PC-9 (cell line): Measurements from ENCODE around the gene GAL3ST1. TPM values are rescaled to one million over a fixed set of nuclear protein-coding genes. Genes with fewer than 3 reads are reported as not detected.
"Not testable (repeated sequence)": the region's sequence is repeated elsewhere in the genome, so short reads cannot be mapped to it uniquely, and the experiment has no call there.

ENCODE experiments used
- BruUV-seq: library from RNA; stranded (reverse); fragments of 400-500 nt; replicated peaks from 2 replicates; lab custom pipeline; 2021; lab: Mats Ljungman, UMichigan
- CTCF ChIA-PET: fragments of 300-600 bp; sonication (Branson Sonifier 250); formaldehyde crosslinking; loops from one replicate; lab custom pipeline; 2022; ENCODE audit warnings: antibody characterized with exemption; lab: Charles Lee
- POLR2A ChIA-PET: fragments of 300-600 bp; sonication (Branson Sonifier 250); formaldehyde crosslinking; loops from one replicate; lab custom pipeline; 2022; ENCODE audit warnings: antibody characterized with exemption; ENCODE audit not compliant: unreplicated experiment; lab: Charles Lee
- DNase-seq, 2 experiments: peaks; one replicate each; pipeline versions ENCODE4 v3.0.0 to v3.0.0-alpha.2; 2015 to 2022; ENCODE audit warnings: mixed read lengths in 1 of 2
- H2AFZ ChIP-seq: fragments of 200-600 bp; sonication (generic); 2 replicates; pipeline ENCODE4 v1.8.1; 2017; ENCODE audit warnings: antibody characterized with exemption
- H3F3A ChIP-seq: fragments of 200-600 bp; sonication (generic); 2 replicates; pipeline ENCODE4 v1.8.1; 2017; ENCODE audit warnings: antibody characterized with exemption, mild to moderate bottlenecking, low read depth; ENCODE audit not compliant: insufficient read depth
- H3K27ac ChIP-seq: fragments of 200-600 bp; sonication (generic); 2 replicates; pipeline ENCODE4 v1.6.1; 2016; ENCODE audit warnings: mixed run types
- H3K27me3 ChIP-seq: fragments of 200-600 bp; sonication (generic); 2 replicates; pipeline ENCODE4 v1.6.1; 2016; ENCODE audit warnings: low read depth, mixed run types; ENCODE audit not compliant: insufficient read depth
- H3K36me3 ChIP-seq: fragments of 200-600 bp; sonication (generic); 2 replicates; pipeline ENCODE4 v1.6.1; 2016; ENCODE audit warnings: low read depth, mixed run types
- H3K4me1 ChIP-seq: fragments of 200-600 bp; sonication (generic); replicated peaks from 2 replicates; pipeline ENCODE4 v1.6.1; 2016; ENCODE audit warnings: mixed run types; ENCODE audit not compliant: insufficient read depth
- H3K4me2 ChIP-seq: fragments of 200-600 bp; sonication (generic); 2 replicates; pipeline ENCODE4 v1.6.1; 2017; ENCODE audit warnings: mixed run types
- H3K4me3 ChIP-seq: fragments of 200-600 bp; sonication (generic); 2 replicates; pipeline ENCODE4 v1.6.1; 2016; ENCODE audit warnings: mixed run types
- H3K79me2 ChIP-seq: fragments of 200-600 bp; sonication (generic); 2 replicates; pipeline ENCODE4 v1.6.1; 2017; ENCODE audit warnings: low read depth, mixed run types
- H3K9me2 ChIP-seq: fragments of 200-600 bp; sonication (generic); 2 replicates; pipeline ENCODE4 v1.8.1; 2017; ENCODE audit warnings: mild to moderate bottlenecking; ENCODE audit not compliant: insufficient read depth
- H3K9me3 ChIP-seq: fragments of 200-600 bp; sonication (generic); 2 replicates; pipeline ENCODE4 v1.8.1; 2016; ENCODE audit warnings: low read depth; ENCODE audit not compliant: insufficient read depth
- H4K20me1 ChIP-seq: fragments of 200-600 bp; sonication (generic); 2 replicates; pipeline ENCODE4 v1.8.1; 2017; ENCODE audit not compliant: insufficient read depth
- EZH2 ChIP-seq: fragments of 200-600 bp; sonication (generic); IDR thresholded peaks from 2 replicates; pipeline ENCODE4 v1.8.0; 2017; ENCODE audit warnings: antibody characterized with exemption, low read depth
- intact Hi-C: fragments of 100-400 bp; cut with micrococcal nuclease; formaldehyde crosslinking; loops from one replicate; pipeline ENCODE4 v1.10.0; 2022; ENCODE audit not compliant: unreplicated experiment
- total RNA-seq: library from RNA; stranded (reverse); gene quantifications from 2 replicates; pipeline ENCODE4 v1.2.3, GENCODE V29; 2021
- TF ChIP-seq, protein P1 (sequence below): fragments of 200-600 bp; sonication (generic); conservative IDR thresholded peaks from 2 replicates; pipeline ENCODE4 v1.6.1; 2017; ENCODE audit warnings: mixed run types, antibody characterized with exemption, mild to moderate bottlenecking, moderate library complexity

Gene GAL3ST1
- total RNA-seq, 1 experiment from 2014 or later: 0.52 TPM

DNA sequence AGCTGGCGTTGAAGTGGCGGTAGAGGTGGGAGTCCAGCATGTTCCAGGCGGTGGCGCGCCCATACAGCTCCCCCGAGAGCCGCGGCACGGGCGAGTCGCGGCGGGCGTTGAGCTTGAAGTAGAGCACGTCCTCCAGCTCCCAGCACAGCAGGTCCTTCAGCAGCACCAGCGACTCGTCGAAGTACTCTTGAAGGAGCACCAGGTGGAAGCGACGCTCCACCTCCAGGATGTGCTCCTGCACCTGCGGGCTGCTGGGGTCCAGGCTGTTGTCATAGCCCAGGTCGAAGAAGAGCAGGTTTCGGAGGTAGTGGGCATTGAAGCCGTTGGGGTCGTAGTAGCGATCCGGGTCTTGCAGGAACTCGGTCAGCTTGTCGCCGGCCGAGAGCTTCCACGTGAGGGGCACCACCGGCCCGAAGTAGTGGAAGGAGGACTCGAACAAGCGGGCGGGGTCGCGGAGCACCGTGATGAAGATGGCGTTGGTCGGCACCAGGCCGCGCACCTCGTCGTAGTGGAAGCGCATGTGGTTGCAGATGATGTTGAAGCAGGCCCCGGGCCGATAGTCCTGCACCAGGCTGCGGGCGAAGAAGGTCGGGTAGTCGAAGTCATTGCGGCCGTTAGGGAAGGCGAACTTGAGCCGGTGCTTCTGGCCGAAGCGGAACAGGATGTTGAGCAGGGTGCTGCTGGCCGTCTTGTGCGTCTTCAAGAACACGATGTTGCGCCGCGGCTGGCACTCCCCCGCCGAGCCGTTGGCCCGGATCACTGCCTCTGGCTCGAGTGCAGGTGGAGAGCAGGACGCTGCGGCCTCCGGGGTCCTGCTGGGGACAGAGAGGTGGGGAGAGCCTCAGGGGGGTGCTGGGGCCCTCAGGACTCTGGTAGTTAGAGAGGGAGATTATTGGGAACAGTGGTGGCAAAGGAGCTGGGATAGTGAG lies 18.9 kb downstream of the GAL3ST1 start:
- H3K27me3 ChIP-seq: no peaks in the 10 kb centered on the region
- no peak for DNase-seq
- H3K9me3 ChIP-seq: no peaks in the 10 kb centered on the region
- POLR2A ChIA-PET: no interaction called here
- no peaks in the 10 kb centered on the region for H3K36me3 ChIP-seq
- BruUV-seq: no TSS peak
- peaks cover 3% of the 10 kb centered on the region; the same call in 1 of the 2 replicates for H3F3A ChIP-seq
- no peak overlapping the region for H3K4me3 ChIP-seq
- no peaks in the 10 kb centered on the region for H3K9me2 ChIP-seq
- H3K79me2 ChIP-seq: no peaks in the 10 kb centered on the region
- no peak overlapping the region for H2AFZ ChIP-seq
- no peaks in the 10 kb centered on the region for H3K4me1 ChIP-seq
- H3K27ac ChIP-seq: no peak overlapping the region
- H3K4me2 ChIP-seq: no peak overlapping the region
- TF ChIP-seq, protein P1, sequence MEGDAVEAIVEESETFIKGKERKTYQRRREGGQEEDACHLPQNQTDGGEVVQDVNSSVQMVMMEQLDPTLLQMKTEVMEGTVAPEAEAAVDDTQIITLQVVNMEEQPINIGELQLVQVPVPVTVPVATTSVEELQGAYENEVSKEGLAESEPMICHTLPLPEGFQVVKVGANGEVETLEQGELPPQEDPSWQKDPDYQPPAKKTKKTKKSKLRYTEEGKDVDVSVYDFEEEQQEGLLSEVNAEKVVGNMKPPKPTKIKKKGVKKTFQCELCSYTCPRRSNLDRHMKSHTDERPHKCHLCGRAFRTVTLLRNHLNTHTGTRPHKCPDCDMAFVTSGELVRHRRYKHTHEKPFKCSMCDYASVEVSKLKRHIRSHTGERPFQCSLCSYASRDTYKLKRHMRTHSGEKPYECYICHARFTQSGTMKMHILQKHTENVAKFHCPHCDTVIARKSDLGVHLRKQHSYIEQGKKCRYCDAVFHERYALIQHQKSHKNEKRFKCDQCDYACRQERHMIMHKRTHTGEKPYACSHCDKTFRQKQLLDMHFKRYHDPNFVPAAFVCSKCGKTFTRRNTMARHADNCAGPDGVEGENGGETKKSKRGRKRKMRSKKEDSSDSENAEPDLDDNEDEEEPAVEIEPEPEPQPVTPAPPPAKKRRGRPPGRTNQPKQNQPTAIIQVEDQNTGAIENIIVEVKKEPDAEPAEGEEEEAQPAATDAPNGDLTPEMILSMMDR: no peak; the same call in 1 of the 2 replicates
- no peak for TF ChIP-seq EZH2
- intact Hi-C loops: loop anchor here (2.0 kb wide), 1 partner anchor 199 kb away; no protein-coding TSS in a partner anchor
- H4K20me1 ChIP-seq: no peaks in the 10 kb centered on the region
- CTCF ChIA-PET: interaction anchor here (0.6 kb wide), 2 partner anchors 285 to 439 kb away, joined by 3 to 4 read pairs; no protein-coding TSS in a partner anchor

DNA sequence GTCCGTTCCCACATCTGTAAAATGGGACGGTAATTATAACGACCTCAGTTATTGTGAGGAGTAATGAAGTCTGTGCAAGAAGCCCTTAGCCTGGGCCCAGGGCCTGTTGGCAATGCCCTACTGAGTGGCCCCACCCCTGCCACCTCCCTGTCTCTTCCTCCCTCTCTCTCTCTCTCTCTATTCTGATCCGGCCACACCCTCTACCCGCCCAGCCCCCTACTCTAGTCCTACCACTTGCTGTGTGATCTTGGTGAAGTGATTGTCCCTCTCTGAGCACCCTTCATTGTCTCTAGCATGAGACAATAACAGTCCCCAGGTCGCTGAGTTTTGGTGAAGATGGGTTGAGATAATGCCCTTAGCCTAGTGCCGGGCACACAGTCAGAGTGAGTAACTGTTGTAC lies 20.5 kb downstream of the GAL3ST1 start:
- no TSS peak for BruUV-seq
- POLR2A ChIA-PET: no interaction called here

GRCh38 chr22:30552719-30553118 lies 21.7 kb downstream of the GAL3ST1 start:
- intact Hi-C loops: no loop called here
- no peak for TF ChIP-seq EZH2
- TF ChIP-seq, protein P1: no peak
- CTCF ChIA-PET: interaction anchor here (0.7 kb wide), 1 partner anchor 12 kb away, joined by 5 read pairs; no protein-coding TSS in a partner anchor
- no peaks in the 10 kb centered on the region for H3K27me3 ChIP-seq
- POLR2A ChIA-PET: no interaction called here
- H3K4me3 ChIP-seq: no peak overlapping the region
- H3K27ac ChIP-seq: no peak overlapping the region
- DNase-seq: no peak
- H2AFZ ChIP-seq: no peak overlapping the region
- H3K36me3 ChIP-seq: no peaks in the 10 kb centered on the region
- H3K9me2 ChIP-seq: no peaks in the 10 kb centered on the region
- BruUV-seq: no TSS peak
- no peak overlapping the region for H3K4me2 ChIP-seq
- H3F3A ChIP-seq: peaks cover 3% of the 10 kb centered on the region; the same call in 1 of the 2 replicates
- no peaks in the 10 kb centered on the region for H4K20me1 ChIP-seq
- H3K4me1 ChIP-seq: no peaks in the 10 kb centered on the region
- H3K9me3 ChIP-seq: no peaks in the 10 kb centered on the region
- no peaks in the 10 kb centered on the region for H3K79me2 ChIP-seq

More for the DNA sequence above, 20.5 kb downstream of the GAL3ST1 start:
- no peak overlapping the region for H3K27ac ChIP-seq
- no peak overlapping the region for H3K4me3 ChIP-seq
- H2AFZ ChIP-seq: no peak overlapping the region
- intact Hi-C loops: no loop called here
- H3K36me3 ChIP-seq: no peaks in the 10 kb centered on the region
- no peaks in the 10 kb centered on the region for H3K4me1 ChIP-seq
- no peaks in the 10 kb centered on the region for H3K27me3 ChIP-seq
- CTCF ChIA-PET: no interaction called here
- no peak overlapping the region for H3K4me2 ChIP-seq
- no peak for DNase-seq
- H3K9me3 ChIP-seq: no peaks in the 10 kb centered on the region
- H4K20me1 ChIP-seq: no peaks in the 10 kb centered on the region
- no peaks in the 10 kb centered on the region for H3K79me2 ChIP-seq
- TF ChIP-seq, protein P1: no peak
- no peak for TF ChIP-seq EZH2
- peaks cover 3% of the 10 kb centered on the region; the same call in 1 of the 2 replicates for H3F3A ChIP-seq
- H3K9me2 ChIP-seq: no peaks in the 10 kb centered on the region

GRCh38 chr22:30551813-30552212 lies 22.7 kb downstream of the GAL3ST1 start:
- H3K9me3 ChIP-seq, H3K27ac ChIP-seq, CTCF ChIA-PET, H3K9me2 ChIP-seq, POLR2A ChIA-PET, H3K36me3 ChIP-seq, H3K79me2 ChIP-seq, BruUV-seq, H3K4me2 ChIP-seq, H3K4me1 ChIP-seq, H3F3A ChIP-seq, H3K4me3 ChIP-seq, intact Hi-C loops, H4K20me1 ChIP-seq, H2AFZ ChIP-seq, DNase-seq, H3K27me3 ChIP-seq: not testable (repeated sequence)
